ENCODE results near the gene GALNT13. TPM values are rescaled to one million over a fixed set of nuclear protein-coding genes. Genes with fewer than 3 reads are reported as not detected.

GALNT13 gene
- total and polyA plus RNA-seq, 4 donors, result not detected

GRCh38 chr2:154078926-154079325, 207.2 kb downstream of the GALNT13 start:
- WGBS, result 62% methylated on average over 1 of the region's 1 CpG
- no peaks in the 10 kb centered on the region for H3K4me1 ChIP-seq (ENCODE audit: control insufficient read depth in 4 of 4, insufficient read depth in 4 of 4, low read length in 3 of 4)

More at GRCh38 chr2:154078926-154079325, 207.2 kb downstream of the GALNT13 start:
- Histone ChIP-seq H3K9me3 (ENCODE audit: control insufficient read depth in 4 of 4, low read length in 3 of 4) (no peaks in the 10 kb centered on the region), H3K4me3 (ENCODE audit: low read depth in 1 of 3, low read length in 3 of 3) (no peak overlapping the region), H3K36me3 (ENCODE audit: control insufficient read depth in 4 of 4, insufficient read depth in 3 of 4, low read depth in 1 of 4, low read length in 3 of 4) (no peaks in the 10 kb centered on the region), H3K9ac (ENCODE audit: low read depth in 1 of 2, low read length in 2 of 2) (no peak overlapping the region), H3K27ac (ENCODE audit: low read depth in 1 of 2, low read length in 2 of 2) (no peak overlapping the region), H3K27me3 (ENCODE audit: control insufficient read depth in 4 of 4, insufficient read depth in 4 of 4, low read length in 3 of 4) (no peaks in the 10 kb centered on the region)
- no peak for DNase-seq (ENCODE audit: low spot score)
- TF ChIP-seq MAX (IDR thresholded peaks at IDR 0.05) (no peak), FOXA2 (IDR thresholded peaks at IDR 0.05) (no peak), ATF3 (IDR thresholded peaks at IDR 0.05) (no peak), HNF4A (conservative IDR thresholded peaks at IDR 0.05) (no peak), REST (IDR thresholded peaks at IDR 0.05) (no peak), FOXA1 (IDR thresholded peaks at IDR 0.05) (no peak), HNF4G (IDR thresholded peaks at IDR 0.05) (no peak), SP1 (IDR thresholded peaks at IDR 0.05) (no peak), ZBTB33 (IDR thresholded peaks at IDR 0.05) (no peak), EGR1 (IDR thresholded peaks at IDR 0.05; ENCODE audit: low read depth in 2 of 2) (no peak), GABPA (IDR thresholded peaks at IDR 0.05 in 1 of 2, conservative IDR thresholded peaks at IDR 0.05 in 1 of 2) (no peak), YY1 (IDR thresholded peaks at IDR 0.05) (no peak), TAF1 (conservative IDR thresholded peaks at IDR 0.05) (no peak), JUND (IDR thresholded peaks at IDR 0.05) (no peak), RAD21 (IDR thresholded peaks at IDR 0.05) (no peak), NR2F2 (IDR thresholded peaks at IDR 0.05) (no peak), CTCF (IDR thresholded peaks at IDR 0.05; ENCODE audit: low read depth, low read length, missing input control) (no peak), RXRA (IDR thresholded peaks at IDR 0.05) (no peak)

All from liver (tissue), 9 donors.